Small intestine (tissue), 16 donors: Measurements from ENCODE around the gene DDX23. TPM values are rescaled to one million over a fixed set of nuclear protein-coding genes. Genes with fewer than 3 reads are reported as not detected.

Experiments
- DNase-seq, 2 donors: peaks; one replicate each; pipeline versions ENCODE4 v3.0.0 to v3.0.0-alpha.2; 2013
- FAIRE-seq: peaks from 2 replicates; lab custom pipeline; 2012; peaks lifted over from hg19 to GRCh38; lab: Jason Lieb, UNC
- H3K27ac ChIP-seq, 3 donors: one replicate each; pipeline ENCODE4 v1.5.1; 2013; ENCODE audit warnings: low read length in 2 of 3, mild to moderate bottlenecking in 2 of 3, control low read depth in 1 of 3, inconsistent platforms in 1 of 3, low read depth in 1 of 3, moderate library complexity in 1 of 3
- H3K27me3 ChIP-seq, 3 donors: one replicate each; pipeline ENCODE4 v1.6.1; 2013; ENCODE audit warnings: low read length in 3 of 3, inconsistent platforms in 1 of 3; ENCODE audit not compliant: control insufficient read depth in 3 of 3, insufficient read depth in 3 of 3
- H3K36me3 ChIP-seq, 3 donors: one replicate each; pipeline ENCODE4 v1.6.1; 2013; ENCODE audit warnings: low read length in 3 of 3, inconsistent platforms in 1 of 3, low read depth in 1 of 3, mild to moderate bottlenecking in 1 of 3, moderate library complexity in 1 of 3; ENCODE audit not compliant: control insufficient read depth in 3 of 3, insufficient read depth in 2 of 3
- H3K4me1 ChIP-seq, 3 donors: one replicate each; pipeline ENCODE4 v1.6.1; 2013; ENCODE audit warnings: low read length in 2 of 3, inconsistent platforms in 1 of 3, low read depth in 1 of 3, mild to moderate bottlenecking in 1 of 3, moderate library complexity in 1 of 3; ENCODE audit not compliant: control insufficient read depth in 3 of 3, insufficient read depth in 2 of 3
- H3K4me3 ChIP-seq, 3 donors: one replicate each; pipeline ENCODE4 v1.5.1; 2013; ENCODE audit warnings: low read length in 3 of 3, control low read depth in 1 of 3, inconsistent platforms in 1 of 3, low read depth in 1 of 3, mild to moderate bottlenecking in 1 of 3, moderate library complexity in 1 of 3
- H3K9me3 ChIP-seq, 2 donors: one replicate each; pipeline ENCODE4 v1.6.1; 2013; ENCODE audit warnings: low read depth in 1 of 2, low read length in 1 of 2; ENCODE audit not compliant: control insufficient read depth in 2 of 2, insufficient read depth in 1 of 2
- WGBS, 3 donors: extraction: QIAGEN DNeasy Blood & Tissue Kit; methylation state at CpG; one replicate each; pipeline ENCODE4 v1.1.7; 2013; 5-methylcytosine and 5-hydroxymethylcytosine counted together
- long read RNA-seq, 10 donors: transcript quantifications; one replicate each; lab custom pipeline, GENCODE V29; 2026
- polyA plus RNA-seq, 4 donors: library from polyadenylated mRNA; stranded (reverse) in 3 of 4; unstranded in 1 of 4; fragments of 200-250 nt in 3 of 4; fragments of 120-200 nt in 1 of 4; gene quantifications; one replicate each; pipeline versions ENCODE4 v1.2.1 to v1.2.3, GENCODE V29; 2013
- donor health status: healthy with polysubstance abuse.
- donor health status: control.
- donor health status: control.
- donor health status: Bipolar disorder and iron deficiency.
- donor health status: healthy.

DDX23 gene
- polyA plus RNA-seq = 10 to 100 TPM; 53.2 to 85.8 (median 57.1) TPM
- long read RNA-seq, donor 1, transcript DDX23-201 (17 exons, 3,248 nt) = major isoform, 10 of 25 reads
- long read RNA-seq, donor 1, partial matches to known transcripts = 11 of 25 reads
- long read RNA-seq, donor 1, other reads (novel, unspliced or antisense) = 0 of 25 reads
- long read RNA-seq, donor 2, partial matches to known transcripts = 5 of 12 reads
- long read RNA-seq, donor 2, other reads (novel, unspliced or antisense) = 0 of 12 reads
- long read RNA-seq, donor 3, partial matches to known transcripts = 39 of 42 reads
- long read RNA-seq, donor 3, other reads (novel, unspliced or antisense) = 0 of 42 reads
- long read RNA-seq, donor 4 = 0 reads
- long read RNA-seq, donor 5 = 0 reads
- long read RNA-seq, donor 6, partial matches to known transcripts = 5 of 7 reads
- long read RNA-seq, donor 6, other reads (novel, unspliced or antisense) = 0 of 7 reads
- long read RNA-seq, donor 7 = 0 reads
- long read RNA-seq, donor 8 = 0 reads
- long read RNA-seq, donor 9, partial matches to known transcripts = 0 of 1 reads
- long read RNA-seq, donor 9, other reads (novel, unspliced or antisense) = 0 of 1 reads
- long read RNA-seq, donor 10, transcript DDX23-201 (17 exons, 3,248 nt) = major isoform, 8 of 22 reads
- long read RNA-seq, donor 10, partial matches to known transcripts = 7 of 22 reads
- long read RNA-seq, donor 10, other reads (novel, unspliced or antisense) = 0 of 22 reads

DNA sequence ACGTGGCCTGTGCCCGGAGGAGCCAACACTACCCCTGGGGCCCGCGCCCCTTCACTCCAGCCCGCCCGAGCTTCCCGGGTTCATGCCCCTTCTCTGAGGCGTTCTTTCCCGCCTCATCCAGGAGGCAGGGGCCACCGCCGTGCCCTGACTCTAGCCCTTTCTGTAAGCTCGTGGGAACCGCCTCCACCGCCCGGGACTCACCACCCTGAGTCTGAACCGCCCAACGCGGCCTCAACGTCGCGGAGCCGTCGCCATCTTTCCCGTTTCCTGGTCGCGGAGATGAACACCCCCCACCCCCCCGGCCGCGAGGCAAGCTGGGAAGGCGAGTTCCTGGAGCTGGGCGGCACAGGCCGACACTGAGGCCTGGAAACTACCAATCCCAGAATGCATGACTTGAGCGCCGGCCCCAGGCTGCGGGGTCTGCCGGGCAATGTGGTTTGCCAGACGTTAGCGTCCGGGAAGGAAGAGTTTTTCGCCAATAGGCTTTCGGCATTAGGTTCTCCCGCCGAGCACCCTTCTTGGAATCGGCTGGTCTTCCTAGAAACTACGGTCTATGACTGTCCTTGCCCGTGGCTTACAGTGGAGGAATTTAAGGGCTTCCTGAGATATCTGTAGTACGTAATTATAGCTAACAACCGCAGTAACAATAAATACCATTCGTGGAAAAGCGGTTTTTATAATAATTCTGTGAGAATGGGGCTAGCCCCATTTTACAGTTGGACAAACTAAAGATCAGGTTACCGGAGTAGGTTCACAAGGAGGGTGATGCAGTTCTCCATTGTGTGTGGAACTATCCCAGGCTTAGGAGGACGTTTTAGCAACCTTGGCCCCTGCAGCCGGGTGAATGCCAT, at the start of gene DDX23:
DDX23 (minus strand) TSS at position 281 of the 851 bp plus-strand sequence. CDS start 6,381 bp downstream, outside the sequence.
- peak; percentile 98 for DNase-seq
- no peak for FAIRE-seq
- H3K9me3 ChIP-seq = no peaks in the 10 kb centered on the region
- peaks cover 0 to 14% (median 2%) of the 10 kb centered on the region in 3 donors for H3K4me1 ChIP-seq
- WGBS, 3 donors = 0% methylated on average over 51 to 53 of the region's 53 CpGs
- H3K4me3 ChIP-seq = peak within 1 kb of the TSS; percentile 79 to 84 (median 82)
- H3K36me3 ChIP-seq = peaks cover 0 to 17% (median 0%) of the 10 kb centered on the region in 3 donors
- H3K27me3 ChIP-seq = no peaks in the 10 kb centered on the region
- peak within 1 kb of the TSS; percentile 64 to 93 (median 71) for H3K27ac ChIP-seq

DNA sequence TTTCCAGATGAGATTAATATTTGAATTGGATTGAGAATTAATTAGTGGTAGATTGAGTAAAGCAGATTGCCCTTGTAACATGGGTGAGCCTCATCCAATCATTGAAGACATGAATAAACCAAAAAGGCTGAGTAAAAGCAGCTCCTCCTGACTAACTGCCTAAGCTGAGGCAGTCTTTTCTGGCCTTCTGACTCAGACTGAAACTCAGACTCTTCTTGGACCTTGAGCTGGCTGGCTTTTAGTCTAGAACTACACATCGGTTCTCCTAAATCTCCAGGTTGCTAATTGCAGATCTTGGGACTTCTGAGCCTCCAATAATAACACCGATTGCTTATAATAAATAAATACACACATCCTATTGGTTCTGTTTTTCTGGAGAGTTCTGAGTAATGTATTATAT, 49.3 kb upstream of the DDX23 start:
- H3K4me3 ChIP-seq = no peak overlapping the region
- WGBS, 3 donors = 52 to 62% (median 52%) methylated on average over 2 of the region's 2 CpGs
- FAIRE-seq = no peak

DNA sequence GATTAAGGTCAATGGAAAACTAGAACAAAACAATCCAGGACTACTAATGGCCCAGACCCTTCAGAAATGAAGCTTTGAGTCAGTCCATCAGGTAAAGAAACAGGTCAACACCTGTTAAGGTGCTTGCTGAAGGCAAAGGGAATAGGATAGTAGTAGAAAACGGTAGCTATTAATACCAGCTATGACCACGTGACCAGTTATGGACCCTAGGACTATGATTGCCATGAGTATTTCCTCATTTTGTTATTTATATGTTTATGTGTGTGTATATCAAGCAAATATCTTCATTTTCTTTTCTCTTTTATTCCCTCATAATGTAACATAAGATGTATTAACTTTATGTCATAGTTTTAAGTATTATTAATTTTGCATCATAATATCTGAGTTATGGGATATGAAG, 47.7 kb upstream of the DDX23 start:
- H3K4me3 ChIP-seq = no peak overlapping the region
- H3K27me3 ChIP-seq = no peaks in the 10 kb centered on the region
- no peak for DNase-seq
- no peaks in the 10 kb centered on the region for H3K9me3 ChIP-seq
- H3K4me1 ChIP-seq = peaks cover 0 to 8% (median 0%) of the 10 kb centered on the region in 3 donors
- FAIRE-seq = no peak
- no peak overlapping the region for H3K27ac ChIP-seq
- WGBS, 3 donors = 62 to 84% (median 70%) methylated on average over 2 of the region's 2 CpGs
- H3K36me3 ChIP-seq = no peaks in the 10 kb centered on the region

More for the DNA sequence above, 49.3 kb upstream of the DDX23 start:
- DNase-seq = peak; percentile 34 to 41
- H3K27ac ChIP-seq = no peak overlapping the region
- peaks cover 0 to 8% (median 0%) of the 10 kb centered on the region in 3 donors for H3K4me1 ChIP-seq
- H3K9me3 ChIP-seq = no peaks in the 10 kb centered on the region
- no peaks in the 10 kb centered on the region for H3K27me3 ChIP-seq
- no peaks in the 10 kb centered on the region for H3K36me3 ChIP-seq

DNA sequence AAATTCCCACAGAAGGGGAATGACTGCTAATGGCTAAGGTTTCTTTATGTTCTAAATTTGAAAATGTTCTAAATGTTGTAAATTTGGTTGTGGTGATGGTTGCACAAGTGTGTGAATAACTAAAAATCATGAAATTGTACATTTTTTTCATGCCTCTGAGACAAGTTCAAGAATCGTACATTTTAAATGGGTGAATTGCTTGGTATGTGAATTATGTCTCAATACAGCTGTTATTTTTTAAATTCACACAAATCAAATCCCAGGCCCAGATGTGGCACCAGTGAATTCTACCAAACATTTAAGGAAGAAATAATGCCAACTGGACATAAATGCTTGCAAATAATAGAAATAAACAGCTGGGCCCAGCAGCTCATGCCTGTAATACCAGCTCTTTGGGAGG, 42.3 kb upstream of the DDX23 start:
- no peak overlapping the region for H3K27ac ChIP-seq
- H3K4me3 ChIP-seq = no peak overlapping the region
- no peak for DNase-seq
- WGBS, 3 donors = 73 to 91% (median 88%) methylated on average over 1 of the region's 1 CpG
- no peaks in the 10 kb centered on the region for H3K27me3 ChIP-seq
- H3K4me1 ChIP-seq = no peaks in the 10 kb centered on the region
- no peaks in the 10 kb centered on the region for H3K36me3 ChIP-seq
- H3K9me3 ChIP-seq = no peaks in the 10 kb centered on the region
- no peak for FAIRE-seq

DNA sequence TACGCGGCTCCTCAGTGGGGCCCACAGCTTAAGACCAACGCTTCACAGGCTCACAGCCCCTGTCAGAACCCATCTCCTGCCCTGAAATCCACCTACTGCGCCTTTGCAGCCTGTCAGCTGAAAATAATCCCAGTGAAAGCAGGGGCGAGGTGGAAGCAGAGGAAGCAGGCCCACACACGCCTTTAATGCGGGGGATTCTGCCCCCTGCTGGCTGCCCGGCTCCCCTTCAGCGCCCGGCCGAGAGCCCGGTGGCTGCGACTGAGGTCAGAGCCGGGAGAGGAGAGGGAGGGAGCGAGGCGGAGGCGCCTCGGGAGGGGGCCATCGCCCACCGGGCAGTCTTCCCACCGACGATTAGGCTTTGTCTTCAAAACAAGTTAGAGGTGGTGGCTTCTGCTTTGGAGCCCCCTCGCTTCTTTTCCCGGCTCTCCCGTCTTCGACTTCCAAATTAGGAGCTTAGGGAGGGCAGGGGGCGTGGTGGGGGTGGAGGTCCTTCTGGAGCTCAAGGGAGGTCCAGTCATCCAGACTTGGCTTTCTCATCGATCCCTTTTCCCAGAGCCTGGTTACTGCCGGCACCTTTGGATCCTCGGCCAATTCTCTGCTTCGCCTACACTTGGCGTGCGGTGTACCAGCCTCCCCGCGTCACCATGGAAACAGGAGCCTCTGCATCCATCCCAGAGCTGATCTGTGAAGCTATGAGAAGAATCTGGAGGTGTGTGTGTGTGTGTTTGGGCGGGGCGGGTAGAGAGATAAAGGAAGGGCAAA, 38.9 kb upstream of the DDX23 start:
- 5 to 9% (median 6%) methylated on average over 28 to 37 of the region's 37 CpGs for WGBS, 3 donors
- no peak overlapping the region for H3K27ac ChIP-seq
- no peaks in the 10 kb centered on the region for H3K4me1 ChIP-seq
- DNase-seq (peak; percentile 69 to 88), FAIRE-seq (no peak)
- H3K27me3 ChIP-seq = no peaks in the 10 kb centered on the region
- no peaks in the 10 kb centered on the region for H3K36me3 ChIP-seq
- no peak overlapping the region for H3K4me3 ChIP-seq
- H3K9me3 ChIP-seq = no peaks in the 10 kb centered on the region

DNA sequence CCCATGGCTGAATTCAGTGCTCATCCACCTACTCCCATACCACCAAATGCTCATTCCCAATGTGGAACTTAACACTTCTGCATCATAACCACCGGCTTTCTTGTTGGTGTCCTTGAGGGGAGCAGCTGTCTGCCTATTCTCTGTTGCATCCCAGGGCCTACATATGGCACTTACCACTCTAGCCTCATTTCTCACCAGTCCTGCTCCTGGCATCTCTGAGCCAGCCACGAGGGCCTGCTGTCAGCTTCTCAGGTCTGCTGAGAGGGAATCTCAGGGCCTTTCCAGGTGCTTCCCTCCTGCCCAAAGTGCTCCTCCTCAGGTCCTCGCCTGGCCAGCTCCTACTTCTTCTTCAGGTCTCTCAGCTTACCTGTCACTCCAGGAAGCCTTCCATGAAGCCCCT, 37.7 kb upstream of the DDX23 start:
- FAIRE-seq (no peak), DNase-seq (no peak)
- Histone ChIP-seq H3K27me3 (no peaks in the 10 kb centered on the region), H3K36me3 (no peaks in the 10 kb centered on the region), H3K4me3 (no peak overlapping the region), H3K4me1 (no peaks in the 10 kb centered on the region), H3K27ac (no peak overlapping the region), H3K9me3 (no peaks in the 10 kb centered on the region)
- WGBS, 3 donors = 88 to 96% (median 90%) methylated on average over 3 of the region's 3 CpGs

DNA sequence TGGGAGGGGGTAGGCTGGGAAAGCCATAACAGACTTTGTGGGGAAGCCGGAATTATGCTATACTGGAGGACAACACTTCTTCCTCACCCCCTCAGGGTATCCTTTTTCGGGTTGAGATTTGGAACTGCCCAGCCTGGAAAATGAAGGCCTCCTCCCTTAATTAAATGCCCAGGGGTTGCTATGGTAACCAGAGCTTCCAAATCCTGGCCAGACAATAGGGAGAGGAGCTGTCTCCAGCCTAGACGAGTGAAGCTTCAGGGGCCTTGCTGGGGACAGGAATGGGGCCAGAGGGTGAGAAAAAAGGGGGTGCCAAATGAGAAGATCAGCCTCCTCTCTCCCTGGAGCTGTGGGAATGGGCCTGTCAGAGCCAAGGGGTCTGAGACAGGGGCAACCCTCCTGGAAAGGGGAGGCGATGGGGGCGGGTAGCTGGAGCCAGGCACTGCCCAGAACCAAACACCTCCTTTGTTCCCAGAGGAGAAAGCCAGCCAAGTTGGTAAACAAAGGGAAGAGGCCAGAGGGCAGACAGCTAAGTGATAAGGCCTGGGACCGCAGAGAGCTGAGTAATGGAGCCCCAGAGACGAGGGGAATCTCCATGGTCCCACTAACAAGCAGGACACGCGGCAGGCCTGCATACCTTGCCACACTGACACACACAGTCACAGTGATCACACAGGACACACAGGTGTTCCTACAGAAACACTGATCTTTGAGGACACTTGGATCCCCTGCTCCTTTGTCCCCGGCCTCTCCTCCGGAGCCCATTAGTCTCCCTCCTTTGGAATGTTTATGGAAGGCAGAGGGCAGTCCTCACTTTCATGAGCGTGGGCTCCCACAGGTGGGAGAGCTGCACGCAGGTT, 31.6 kb upstream of the DDX23 start:
- Histone ChIP-seq H3K36me3 (no peaks in the 10 kb centered on the region), H3K27me3 (peaks cover 0 to 2% (median 0%) of the 10 kb centered on the region in 3 donors), H3K9me3 (no peaks in the 10 kb centered on the region), H3K4me1 (peaks cover 0 to 31% (median 0%) of the 10 kb centered on the region in 3 donors), H3K27ac (peak overlapping the region; percentile 8 to 57 (median 9)), H3K4me3 (no peak overlapping the region)
- WGBS, 3 donors = 26 to 54% (median 40%) methylated on average over 13 of the region's 13 CpGs
- FAIRE-seq = no peak
- DNase-seq = peak; percentile 65 to 74
